NT2/D1 (cell line): Measurements from ENCODE around the gene NOL12.

Experiments
- SUZ12 ChIP-seq: IDR thresholded peaks from 2 replicates; pipeline ENCODE4 v1.6.1; 2011; ENCODE audit not compliant: insufficient read length, insufficient read depth; ENCODE audit errors: extremely low read depth
- YY1 ChIP-seq: IDR thresholded peaks from 2 replicates; pipeline ENCODE4 v1.6.1; 2011; ENCODE audit not compliant: insufficient read length, insufficient read depth

DNA sequence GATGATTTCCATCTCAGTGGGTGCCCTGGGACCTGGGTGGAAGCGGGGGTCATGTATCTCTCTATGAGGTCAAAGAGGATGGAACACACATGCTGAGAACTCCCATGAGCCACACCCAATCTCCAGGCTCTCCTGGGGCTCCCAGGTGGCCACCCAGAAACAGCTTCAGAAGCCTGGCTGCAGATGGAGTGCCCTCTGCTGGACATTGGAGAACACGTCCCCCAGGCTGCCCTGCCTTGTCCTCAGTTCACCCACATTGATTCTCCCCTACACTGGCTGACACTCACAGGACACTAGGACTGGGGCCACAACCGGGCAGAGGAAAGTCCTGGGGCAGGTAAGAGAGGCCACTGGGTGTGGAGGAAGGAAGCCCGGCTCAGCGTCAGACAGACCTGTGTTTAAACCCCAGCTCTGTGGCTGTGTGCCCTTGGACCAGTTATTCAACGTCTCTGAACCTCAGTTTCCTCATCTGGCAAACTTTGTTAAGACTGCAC is 4.5 kb upstream of the NOL12 start:
- no peak for TF ChIP-seq SUZ12
- TF ChIP-seq YY1, result no peak
